Mucosa of descending colon (tissue), 3 donors: Measurements from ENCODE around the gene CREB1. TPM values are rescaled to one million over a fixed set of nuclear protein-coding genes. Genes with fewer than 3 reads are reported as not detected.
A peak's percentile ranks its signal among the peaks of the same experiment; 100 is the strongest.

Experiments used
- ATAC-seq: fragments of 200-7000 bp; cut with Tn5 transposase; one replicate; pipeline ENCODE4 v1.9.1; 2020; ENCODE audit warnings: mild to moderate bottlenecking, moderate library complexity
- DNase-seq, 3 donors: peaks; one replicate each; pipeline ENCODE4 v3.0.0-alpha.2; 2020
- H3K36me3 ChIP-seq: fragments of 200-600 bp; one replicate; pipeline ENCODE4 v1.8.0; 2021; ENCODE audit warnings: low read depth, mild to moderate bottlenecking
- H3K4me1 ChIP-seq: fragments of 200-600 bp; one replicate; pipeline ENCODE4 v1.8.0; 2021; ENCODE audit warnings: low read depth, mild to moderate bottlenecking
- H3K4me3 ChIP-seq: fragments of 200-600 bp; one replicate; pipeline ENCODE4 v1.8.0; 2021; ENCODE audit warnings: mild to moderate bottlenecking
- H3K9me3 ChIP-seq: fragments of 200-600 bp; one replicate; pipeline ENCODE4 v1.8.0; 2021; ENCODE audit warnings: mild to moderate bottlenecking
- CTCF ChIP-seq: fragments of 200-600 bp; IDR thresholded peaks from one replicate; pipeline ENCODE4 v1.8.0; 2022; ENCODE audit warnings: antibody characterized with exemption, mild to moderate bottlenecking
- intact Hi-C, 2 donors: fragments of 100-400 bp; cut with DNase I in 1 of 2; cut with micrococcal nuclease in 1 of 2; formaldehyde crosslinking; loops; one replicate each; pipeline versions ENCODE4 v1.11.0 to v1.11.1; 2022; cut with DNase I, micrococcal nuclease
- total RNA-seq, 3 donors: library from RNA; stranded (reverse); fragmentation: NEBNext Ultra II Directional in 2 of 3; extraction: Animal tissue kit (Norgen Biotek cat#: 25700) in 2 of 3; gene quantifications; one replicate each; pipeline versions ENCODE4 v1.2.1 to v1.2.4, GENCODE V29; 2021 to 2023
- donor health status: DM: no; HTN: no; CAD: no; lungs with moderate emphysema.
- donor health status: DM: no; HTN: no; CAD: no.
- donor health status: DM: no; HTN: yes; CAD: no.

Gene CREB1
- total RNA-seq, 3 donors from 2014 or later: 51.1 to 65.0 (median 53.3) TPM

- H3K4me3 ChIP-seq: no peak overlapping the region
- no peak for TF ChIP-seq CTCF
- no peak for ATAC-seq
These were observed 25.1 kb upstream of the CREB1 start for GRCh38 chr2:207504513-207505170.

GRCh38 chr2:207505171-207505570 lies 24.6 kb upstream of the CREB1 start:
- H3K4me3 ChIP-seq: no peak overlapping the region
- ATAC-seq (no peak), DNase-seq (no peak)
- no peaks in the 10 kb centered on the region for H3K4me1 ChIP-seq
- no peak for TF ChIP-seq CTCF
- intact Hi-C loops: no loop called here
- H3K9me3 ChIP-seq: no peaks in the 10 kb centered on the region
- no peaks in the 10 kb centered on the region for H3K36me3 ChIP-seq

More at GRCh38 chr2:207504513-207505170, 25.1 kb upstream of the CREB1 start:
- Histone ChIP-seq H3K36me3 (no peaks in the 10 kb centered on the region), H3K9me3 (no peaks in the 10 kb centered on the region), H3K4me1 (no peaks in the 10 kb centered on the region)
- intact Hi-C loops: no loop called here
- no peak for DNase-seq

- ATAC-seq: peak; percentile 37
- intact Hi-C loops: no loop called here
- DNase-seq: no peak
These were observed 24.0 kb upstream of the CREB1 start for GRCh38 chr2:207505728-207506127.

GRCh38 chr2:207506426-207506825 lies 23.3 kb upstream of the CREB1 start:
- Histone ChIP-seq H3K9me3 (no peaks in the 10 kb centered on the region), H3K4me1 (no peaks in the 10 kb centered on the region), H3K36me3 (no peaks in the 10 kb centered on the region), H3K4me3 (no peak overlapping the region)
- DNase-seq: no peak
- intact Hi-C loops: no loop called here
- no peak for TF ChIP-seq CTCF
- ATAC-seq: no peak

More at GRCh38 chr2:207505728-207506127, 24.0 kb upstream of the CREB1 start:
- no peaks in the 10 kb centered on the region for H3K9me3 ChIP-seq
- no peak for TF ChIP-seq CTCF
- H3K36me3 ChIP-seq: no peaks in the 10 kb centered on the region
- H3K4me1 ChIP-seq: no peaks in the 10 kb centered on the region
- no peak overlapping the region for H3K4me3 ChIP-seq

- Histone ChIP-seq H3K4me1 (no peaks in the 10 kb centered on the region), H3K36me3 (no peaks in the 10 kb centered on the region), H3K9me3 (no peaks in the 10 kb centered on the region), H3K4me3 (no peak overlapping the region)
- TF ChIP-seq CTCF: no peak
- no peak for DNase-seq
- no peak for ATAC-seq
- intact Hi-C loops: no loop called here
These were observed 19.6 kb upstream of the CREB1 start for GRCh38 chr2:207510148-207510547.
